GM23248 (cell line): ENCODE measurements around the gene NCCRP1. TPM values are rescaled to one million over a fixed set of nuclear protein-coding genes. Genes with fewer than 3 reads are reported as not detected.

ENCODE experiments used
- DNase-seq: peaks from one replicate; pipeline ENCODE4 v3.0.0-alpha.2; 2015
- H2AFZ ChIP-seq: fragments of 200-600 bp; sonication (generic); 2 replicates; pipeline ENCODE4 v1.6.1; 2016; ENCODE audit warnings: antibody characterized with exemption
- H3F3A ChIP-seq: fragments of 200-600 bp; sonication (generic); 2 replicates; pipeline ENCODE4 v1.6.1; 2016; ENCODE audit warnings: mild to moderate bottlenecking, antibody characterized with exemption, mixed run types; ENCODE audit not compliant: insufficient read depth
- H3K27ac ChIP-seq: fragments of 200-600 bp; sonication (generic); 2 replicates; pipeline ENCODE4 v1.5.1; 2016; ENCODE audit warnings: mild to moderate bottlenecking
- H3K27me3 ChIP-seq: fragments of 200-600 bp; sonication (generic); replicated peaks from 2 replicates; pipeline ENCODE4 v1.6.1; 2016; ENCODE audit warnings: mild to moderate bottlenecking; ENCODE audit not compliant: insufficient read depth
- H3K36me3 ChIP-seq: fragments of 200-600 bp; sonication (generic); 2 replicates; pipeline ENCODE4 v1.6.1; 2016; ENCODE audit warnings: low read depth, mild to moderate bottlenecking
- H3K4me1 ChIP-seq: fragments of 200-600 bp; sonication (generic); 2 replicates; pipeline ENCODE4 v1.6.1; 2016; ENCODE audit warnings: mild to moderate bottlenecking; ENCODE audit not compliant: insufficient read depth
- H3K4me2 ChIP-seq: fragments of 200-600 bp; sonication (generic); one replicate; pipeline ENCODE4 v1.6.1; 2016; ENCODE audit warnings: mild to moderate bottlenecking; ENCODE audit not compliant: unreplicated experiment
- H3K4me3 ChIP-seq: fragments of 200-600 bp; sonication (generic); 2 replicates; pipeline ENCODE4 v1.5.1; 2016; ENCODE audit warnings: mild to moderate bottlenecking
- H3K79me2 ChIP-seq: fragments of 200-600 bp; sonication (generic); 2 replicates; pipeline ENCODE4 v1.6.1; 2016; ENCODE audit warnings: mild to moderate bottlenecking; ENCODE audit not compliant: insufficient read depth
- H3K9ac ChIP-seq: fragments of 200-600 bp; sonication (generic); 2 replicates; pipeline ENCODE4 v1.6.1; 2016; ENCODE audit warnings: mild to moderate bottlenecking
- H3K9me2 ChIP-seq: fragments of 200-600 bp; sonication (generic); 2 replicates; pipeline ENCODE4 v1.6.1; 2016; ENCODE audit warnings: mixed run types, mild to moderate bottlenecking, moderate library complexity; ENCODE audit not compliant: insufficient read depth
- H3K9me3 ChIP-seq: fragments of 200-600 bp; sonication (generic); one replicate; pipeline ENCODE4 v1.6.1; 2017; ENCODE audit warnings: low read depth
- H4K20me1 ChIP-seq: fragments of 200-600 bp; sonication (generic); 2 replicates; pipeline ENCODE4 v1.6.0; 2016; ENCODE audit not compliant: insufficient read depth
- EZH2 ChIP-seq: fragments of 200-600 bp; sonication (generic); IDR thresholded peaks from 2 replicates; pipeline ENCODE4 v1.6.1; 2018; ENCODE audit warnings: antibody characterized with exemption, mild to moderate bottlenecking; ENCODE audit not compliant: insufficient read depth, poor library complexity, severe bottlenecking
- EZH2phosphoT487 ChIP-seq: fragments of 200-600 bp; sonication (generic); IDR thresholded peaks from 2 replicates; pipeline ENCODE4 v1.6.1; 2018; ENCODE audit warnings: antibody characterized with exemption, moderate library complexity, mild to moderate bottlenecking, low read depth; ENCODE audit not compliant: insufficient read depth
- WGBS, 2 experiments: methylation state at CpG; one replicate each; pipeline ENCODE4 v1.1.6; 2015 to 2017; ENCODE audit warnings: low lambda C conversion rate in 2 of 2, low coverage in 1 of 2; ENCODE audit errors: missing lambda C conversion rate in 2 of 2; 5-methylcytosine and 5-hydroxymethylcytosine counted together
- in situ Hi-C: fragments of 300-500 bp; cut with MboI; formaldehyde crosslinking; loops from 2 replicates; pipeline ENCODE4 v1.15.0; 2020
- polyA plus RNA-seq: library from polyadenylated mRNA; unstranded; fragments of >200 nt; fragmentation: Nextera tagmentation; extraction: Ambion mirVana; gene quantifications from 2 replicates; pipeline ENCODE4 v1.2.1, GENCODE V29; 2016
- total RNA-seq: library from RNA; depleted of rRNA; stranded (reverse); fragments of >200 nt; shearing (Covaris generic); gene quantifications from 2 replicates; pipeline ENCODE4 v1.2.3, GENCODE V29; 2014

NCCRP1 gene
- total and polyA plus RNA-seq, 2 experiments from 2014 or later, result not detected

- peaks cover 88% of the 10 kb centered on the region for H3K79me2 ChIP-seq
- H4K20me1 ChIP-seq, result peaks cover 3% of the 10 kb centered on the region; the same call in 1 of the 2 replicates
- WGBS, 2 experiments, result 86 to 91% methylated on average over 9 to 11 of the region's 11 CpGs
- no peaks in the 10 kb centered on the region for H3K9me2 ChIP-seq
- H3K27ac ChIP-seq, result no peak overlapping the region
- no peak for DNase-seq
- H3K9ac ChIP-seq, result no peak overlapping the region
- no peaks in the 10 kb centered on the region for H3K27me3 ChIP-seq
- H3K36me3 ChIP-seq, result no peaks in the 10 kb centered on the region
- H3F3A ChIP-seq, result no peaks in the 10 kb centered on the region
- in situ Hi-C loops, result no loop called here
- H2AFZ ChIP-seq, result no peak overlapping the region
- peaks cover 5% of the 10 kb centered on the region; the same call in 1 of the 2 replicates for H3K4me1 ChIP-seq
- no peaks in the 10 kb centered on the region for H3K9me3 ChIP-seq
- no peak overlapping the region for H3K4me2 ChIP-seq
- no peak overlapping the region for H3K4me3 ChIP-seq
- TF ChIP-seq EZH2phosphoT487, result no peak
- TF ChIP-seq EZH2, result no peak
Measured at GRCh38 chr19:39155114-39155700, 41.6 kb upstream of the NCCRP1 start.

- Histone ChIP-seq H3K9me2 (no peaks in the 10 kb centered on the region), H3F3A (no peaks in the 10 kb centered on the region), H3K9ac (no peak overlapping the region), H3K27me3 (no peaks in the 10 kb centered on the region), H3K27ac (no peak overlapping the region), H4K20me1 (peaks cover 4% of the 10 kb centered on the region; the same call in 1 of the 2 replicates), H2AFZ (no peak overlapping the region), H3K4me2 (no peak overlapping the region), H3K4me3 (no peak overlapping the region), H3K79me2 (peaks cover 86% of the 10 kb centered on the region), H3K9me3 (no peaks in the 10 kb centered on the region), H3K36me3 (no peaks in the 10 kb centered on the region), H3K4me1 (peaks cover 7% of the 10 kb centered on the region; the same call in 1 of the 2 replicates)
- TF ChIP-seq EZH2phosphoT487 (no peak), EZH2 (no peak)
- 78 to 82% methylated on average over 14 to 15 of the region's 15 CpGs for WGBS, 2 experiments
- in situ Hi-C loops, result no loop called here
- DNase-seq, result no peak
Measured at GRCh38 chr19:39155741-39156140, 41.0 kb upstream of the NCCRP1 start.

DNA sequence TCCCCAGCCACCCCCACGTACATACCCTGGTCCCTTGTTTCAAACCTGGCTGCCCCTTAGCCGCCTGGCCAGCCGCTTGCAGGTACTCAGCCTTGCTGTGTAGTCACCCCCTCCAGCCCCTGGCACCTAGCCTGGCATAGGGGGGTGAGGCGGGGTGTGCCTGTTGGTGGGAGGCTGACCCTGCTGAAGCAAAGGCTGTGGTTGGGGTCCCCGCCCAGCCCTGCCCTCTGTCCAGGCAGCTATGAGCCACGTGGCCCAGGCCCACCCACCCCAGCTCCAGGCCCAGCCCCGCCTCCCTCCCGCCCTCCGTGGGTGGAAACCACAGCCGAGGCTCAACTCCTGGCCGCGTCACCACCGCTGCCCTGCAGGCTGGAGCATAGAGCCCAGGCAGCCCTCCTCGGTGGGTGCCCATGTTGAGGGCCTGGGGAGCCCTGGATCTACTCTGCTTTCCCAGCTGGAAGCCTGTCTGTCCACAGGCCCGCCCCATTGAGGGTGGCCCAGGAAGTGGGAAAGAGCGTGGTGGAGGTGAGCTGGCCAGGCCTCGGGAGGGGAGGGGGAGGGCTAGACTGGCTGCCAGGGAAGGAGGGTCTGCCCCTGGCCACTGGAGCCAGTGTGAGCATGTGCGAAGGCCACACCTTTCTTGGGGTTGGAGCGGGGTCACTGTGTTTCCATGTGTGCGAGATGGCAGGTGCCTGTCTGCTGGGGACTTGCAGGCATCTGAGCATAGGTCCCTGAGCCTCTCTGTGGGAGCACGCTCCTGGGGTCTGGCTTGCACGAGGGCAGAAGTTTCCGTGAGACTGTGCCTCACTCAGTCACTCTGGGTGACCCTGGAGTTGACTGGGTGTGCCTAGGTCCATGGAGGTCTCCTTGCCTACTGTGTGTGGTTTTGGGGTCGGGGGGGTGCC, 40.2 kb upstream of the NCCRP1 start:
- H3K79me2 ChIP-seq, result peaks cover 86% of the 10 kb centered on the region
- in situ Hi-C loops, result no loop called here
- DNase-seq, result peak; percentile 72
- TF ChIP-seq EZH2, result no peak
- no peak for TF ChIP-seq EZH2phosphoT487
- H3K36me3 ChIP-seq, result no peaks in the 10 kb centered on the region
- no peak overlapping the region for H3K4me3 ChIP-seq
- H3K4me1 ChIP-seq, result peaks cover 8% of the 10 kb centered on the region; the same call in 1 of the 2 replicates
- no peaks in the 10 kb centered on the region for H3K27me3 ChIP-seq
- no peaks in the 10 kb centered on the region for H3K9me3 ChIP-seq
- H3F3A ChIP-seq, result no peaks in the 10 kb centered on the region
- H2AFZ ChIP-seq, result no peak overlapping the region
- no peak overlapping the region for H3K27ac ChIP-seq
- no peaks in the 10 kb centered on the region for H3K9me2 ChIP-seq
- H3K4me2 ChIP-seq, result no peak overlapping the region
- H3K9ac ChIP-seq, result peak overlapping the region; percentile 33; the same call in 1 of the 2 replicates
- WGBS, 2 experiments, result 36 to 38% methylated on average over 22 to 24 of the region's 24 CpGs
- peaks cover 4% of the 10 kb centered on the region; the same call in 1 of the 2 replicates for H4K20me1 ChIP-seq

- in situ Hi-C loops, result no loop called here
- H4K20me1 ChIP-seq, result peaks cover 4% of the 10 kb centered on the region; the same call in 1 of the 2 replicates
- H3K9ac ChIP-seq, result no peak overlapping the region
- H3K4me1 ChIP-seq, result peaks cover 8% of the 10 kb centered on the region; the same call in 1 of the 2 replicates
- H2AFZ ChIP-seq, result no peak overlapping the region
- no peaks in the 10 kb centered on the region for H3K9me3 ChIP-seq
- no peak for TF ChIP-seq EZH2
- no peak overlapping the region for H3K4me3 ChIP-seq
- H3K36me3 ChIP-seq, result no peaks in the 10 kb centered on the region
- H3K27me3 ChIP-seq, result no peaks in the 10 kb centered on the region
- no peak overlapping the region for H3K27ac ChIP-seq
- 75 to 76% methylated on average over 23 of the region's 23 CpGs for WGBS, 2 experiments
- H3K9me2 ChIP-seq, result no peaks in the 10 kb centered on the region
- H3K79me2 ChIP-seq, result peaks cover 86% of the 10 kb centered on the region
- DNase-seq, result no peak
- no peak overlapping the region for H3K4me2 ChIP-seq
- H3F3A ChIP-seq, result no peaks in the 10 kb centered on the region
Measured at GRCh38 chr19:39157275-39157996, 39.3 kb upstream of the NCCRP1 start.
